Upper lobe of right lung (tissue), 1 donor: Measurements from ENCODE around the gene PICK1. TPM values are rescaled to one million over a fixed set of nuclear protein-coding genes. Genes with fewer than 3 reads are reported as not detected.
A peak's percentile ranks its signal among the peaks of the same experiment; 100 is the strongest.

Experiments used
- ATAC-seq: fragments of 200-7000 bp; cut with Tn5 transposase; one replicate; pipeline ENCODE4 v1.9.1; 2020; ENCODE audit warnings: mild to moderate bottlenecking, moderate library complexity
- DNase-seq: peaks from one replicate; pipeline ENCODE4 v3.0.0-alpha.2; 2020
- H3K27ac ChIP-seq: fragments of 200-600 bp; one replicate; pipeline ENCODE4 v1.8.0; 2022
- H3K27me3 ChIP-seq: fragments of 200-600 bp; one replicate; pipeline ENCODE4 v1.8.0; 2022; ENCODE audit warnings: mild to moderate bottlenecking
- H3K36me3 ChIP-seq: fragments of 200-600 bp; one replicate; pipeline ENCODE4 v1.8.0; 2022
- H3K4me1 ChIP-seq: fragments of 200-600 bp; one replicate; pipeline ENCODE4 v1.8.0; 2022
- H3K4me3 ChIP-seq: fragments of 200-600 bp; one replicate; pipeline ENCODE4 v1.8.0; 2022; ENCODE audit warnings: mild to moderate bottlenecking
- H3K9me3 ChIP-seq: fragments of 200-600 bp; one replicate; pipeline ENCODE4 v1.8.0; 2022
- intact Hi-C: fragments of 100-400 bp; cut with DNase I; formaldehyde crosslinking; loops from one replicate; pipeline ENCODE4 v1.11.0; 2022
- total RNA-seq: library from RNA; stranded (reverse); fragmentation: NEBNext Ultra II Directional; extraction: Animal tissue kit (Norgen Biotek cat#: 25700); gene quantifications from one replicate; pipeline ENCODE4 v1.2.1, GENCODE V29; 2021
- TF ChIP-seq, protein P1 (sequence below): fragments of 200-600 bp; IDR thresholded peaks from one replicate; pipeline ENCODE4 v1.8.0; 2022; ENCODE audit warnings: antibody characterized with exemption
- donor health status: DM: no; HTN: yes; CAD: no; lungs with severe emphysema.

The PICK1 gene
- total RNA-seq, 1 donor from 2014 or later: 31.8 TPM

DNA sequence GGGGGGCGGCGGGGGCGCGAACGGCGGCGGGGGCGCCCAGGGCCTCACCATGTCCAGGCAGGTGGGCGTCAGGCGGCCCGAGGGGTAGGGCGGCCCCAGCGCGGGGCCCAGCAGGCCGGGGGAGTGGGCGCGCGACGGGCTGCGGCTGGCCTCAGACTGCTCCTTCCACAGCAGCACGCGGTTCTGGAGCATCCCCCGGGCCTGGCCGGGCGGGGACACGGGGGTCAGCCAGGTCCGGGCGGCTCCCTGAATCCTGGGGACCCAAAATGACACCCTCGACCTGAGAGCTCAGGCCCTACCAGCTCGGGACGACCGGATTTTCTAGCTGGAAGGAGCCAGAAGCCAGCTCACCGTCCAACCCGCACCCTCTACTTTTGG, 32.3 kb downstream of the PICK1 start:
- ATAC-seq (no peak), DNase-seq (no peak)
- H3K36me3 ChIP-seq: no peaks in the 10 kb centered on the region
- no peaks in the 10 kb centered on the region for H3K9me3 ChIP-seq
- H3K27me3 ChIP-seq: peaks cover 8% of the 10 kb centered on the region
- no peaks in the 10 kb centered on the region for H3K4me1 ChIP-seq
- H3K4me3 ChIP-seq: no peak overlapping the region
- TF ChIP-seq, protein P1, sequence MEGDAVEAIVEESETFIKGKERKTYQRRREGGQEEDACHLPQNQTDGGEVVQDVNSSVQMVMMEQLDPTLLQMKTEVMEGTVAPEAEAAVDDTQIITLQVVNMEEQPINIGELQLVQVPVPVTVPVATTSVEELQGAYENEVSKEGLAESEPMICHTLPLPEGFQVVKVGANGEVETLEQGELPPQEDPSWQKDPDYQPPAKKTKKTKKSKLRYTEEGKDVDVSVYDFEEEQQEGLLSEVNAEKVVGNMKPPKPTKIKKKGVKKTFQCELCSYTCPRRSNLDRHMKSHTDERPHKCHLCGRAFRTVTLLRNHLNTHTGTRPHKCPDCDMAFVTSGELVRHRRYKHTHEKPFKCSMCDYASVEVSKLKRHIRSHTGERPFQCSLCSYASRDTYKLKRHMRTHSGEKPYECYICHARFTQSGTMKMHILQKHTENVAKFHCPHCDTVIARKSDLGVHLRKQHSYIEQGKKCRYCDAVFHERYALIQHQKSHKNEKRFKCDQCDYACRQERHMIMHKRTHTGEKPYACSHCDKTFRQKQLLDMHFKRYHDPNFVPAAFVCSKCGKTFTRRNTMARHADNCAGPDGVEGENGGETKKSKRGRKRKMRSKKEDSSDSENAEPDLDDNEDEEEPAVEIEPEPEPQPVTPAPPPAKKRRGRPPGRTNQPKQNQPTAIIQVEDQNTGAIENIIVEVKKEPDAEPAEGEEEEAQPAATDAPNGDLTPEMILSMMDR: no peak
- H3K27ac ChIP-seq: no peak overlapping the region
- intact Hi-C loops: no loop called here

DNA sequence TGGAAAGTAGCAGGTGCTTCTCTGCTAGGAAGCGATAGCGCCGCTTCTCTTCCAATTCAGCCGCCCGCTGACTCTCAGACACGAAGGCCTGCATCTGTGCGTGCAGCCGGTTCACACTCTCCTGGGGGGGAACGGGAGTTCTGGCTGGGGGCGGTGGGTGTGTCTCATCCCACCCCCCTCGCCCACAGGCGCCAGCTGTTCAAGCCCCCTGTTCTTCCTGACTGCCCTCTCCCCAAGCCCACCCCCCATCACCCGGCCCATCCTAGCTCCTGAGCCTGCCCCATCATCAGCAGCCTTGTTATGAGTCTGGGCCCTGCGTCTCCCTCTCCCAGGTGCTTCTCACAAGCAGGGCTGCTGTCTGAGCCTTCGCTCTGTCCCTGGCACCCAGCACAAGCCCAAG, 39.9 kb downstream of the PICK1 start:
- DNase-seq (no peak), ATAC-seq (no peak)
- TF ChIP-seq, protein P1: no peak
- intact Hi-C loops: no loop called here
- no peaks in the 10 kb centered on the region for H3K9me3 ChIP-seq
- H3K27me3 ChIP-seq: no peaks in the 10 kb centered on the region
- H3K27ac ChIP-seq: no peak overlapping the region
- no peaks in the 10 kb centered on the region for H3K36me3 ChIP-seq
- no peak overlapping the region for H3K4me3 ChIP-seq
- H3K4me1 ChIP-seq: peaks cover 5% of the 10 kb centered on the region

DNA sequence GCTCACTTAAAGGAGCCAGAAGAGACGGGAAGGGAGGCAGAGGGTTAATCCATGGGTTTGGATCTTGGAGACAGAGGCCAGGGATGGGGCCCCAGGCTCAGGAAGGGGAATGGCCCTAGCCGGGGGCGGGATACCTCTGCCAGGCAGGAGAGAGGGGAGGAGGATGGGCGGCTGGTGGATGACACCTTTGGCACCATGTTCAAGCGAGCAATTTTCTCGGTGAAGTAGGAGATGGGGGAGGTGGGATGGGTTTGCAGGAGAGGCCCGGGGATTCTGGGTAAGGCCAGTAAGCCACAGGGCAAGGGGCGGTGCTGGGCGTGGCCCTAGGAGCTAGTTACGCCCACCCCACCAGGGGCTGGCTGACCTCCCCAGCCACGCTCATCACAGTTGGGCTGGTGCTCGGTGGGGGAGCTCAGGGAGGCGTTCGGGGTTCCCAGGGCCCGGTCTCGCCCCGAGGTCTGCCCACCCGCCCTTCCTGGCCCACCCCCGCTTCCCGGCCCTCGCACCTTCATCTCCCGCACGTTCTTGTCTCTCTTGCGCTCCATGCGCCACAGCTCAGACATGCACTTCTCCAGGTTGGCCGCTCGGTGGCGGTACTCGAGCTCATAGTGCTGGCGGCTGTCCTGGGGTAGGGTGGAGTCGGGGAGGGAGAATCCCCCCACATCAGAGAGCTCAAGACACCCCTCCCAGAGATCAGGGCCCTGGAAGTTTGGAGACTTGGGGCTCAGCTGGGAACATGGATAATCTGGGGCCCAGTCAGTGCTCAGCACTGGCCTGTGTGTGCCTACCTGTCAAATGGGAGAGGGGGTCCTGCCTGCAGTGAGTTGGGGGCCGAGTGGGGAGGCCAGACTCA, 40.6 kb downstream of the PICK1 start:
- Histone ChIP-seq H3K27me3 (no peaks in the 10 kb centered on the region), H3K9me3 (no peaks in the 10 kb centered on the region), H3K36me3 (no peaks in the 10 kb centered on the region), H3K27ac (no peak overlapping the region), H3K4me3 (no peak overlapping the region), H3K4me1 (peaks cover 5% of the 10 kb centered on the region)
- intact Hi-C loops: no loop called here
- DNase-seq (no peak), ATAC-seq (peak; percentile 46)
- TF ChIP-seq, protein P1: peak; percentile 16

DNA sequence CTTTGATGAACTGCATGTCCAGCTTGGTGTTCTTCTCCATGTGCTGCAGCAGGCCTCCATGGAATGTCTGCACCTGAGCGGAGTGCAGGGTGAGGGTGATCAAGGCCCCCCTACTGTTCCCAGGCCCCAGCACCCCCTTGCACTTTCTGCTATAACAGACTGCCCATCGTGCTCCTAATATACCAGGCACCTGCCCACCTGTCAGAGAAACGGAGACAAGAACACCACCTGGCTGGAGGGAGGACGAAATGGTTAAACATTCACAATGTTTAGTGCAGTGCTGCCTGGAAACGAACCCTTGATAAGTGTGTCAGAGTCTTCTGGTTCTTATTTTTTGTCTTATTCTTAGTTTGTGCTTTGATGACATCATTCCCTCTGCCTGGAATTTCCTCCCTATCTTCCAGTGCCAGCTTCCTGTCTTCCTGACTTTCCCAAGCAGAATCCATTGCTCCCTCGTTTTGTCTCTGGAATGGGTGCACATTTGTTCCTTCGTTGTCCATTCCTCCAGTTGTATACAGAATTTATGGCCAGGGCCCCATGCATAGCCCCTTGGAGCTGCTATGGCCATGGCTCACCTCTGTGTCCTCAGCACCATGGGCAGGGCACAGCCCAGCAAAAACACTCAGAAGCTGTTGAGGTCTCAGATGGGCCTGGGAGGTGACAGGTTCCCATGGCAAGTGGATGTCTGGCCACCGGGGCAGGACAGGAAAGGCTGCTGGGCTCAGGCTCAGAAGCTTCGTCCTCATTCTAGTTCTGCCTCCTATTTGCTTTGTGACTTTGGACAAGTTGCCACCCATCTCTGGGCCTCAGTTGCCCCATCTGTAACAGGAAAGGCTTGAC, 41.4 kb downstream of the PICK1 start:
- H3K27me3 ChIP-seq: no peaks in the 10 kb centered on the region
- no peak overlapping the region for H3K27ac ChIP-seq
- no peaks in the 10 kb centered on the region for H3K36me3 ChIP-seq
- intact Hi-C loops: no loop called here
- H3K9me3 ChIP-seq: no peaks in the 10 kb centered on the region
- ATAC-seq (peak; percentile 13), DNase-seq (no peak)
- TF ChIP-seq, protein P1: no peak
- no peak overlapping the region for H3K4me3 ChIP-seq
- H3K4me1 ChIP-seq: peaks cover 5% of the 10 kb centered on the region

DNA sequence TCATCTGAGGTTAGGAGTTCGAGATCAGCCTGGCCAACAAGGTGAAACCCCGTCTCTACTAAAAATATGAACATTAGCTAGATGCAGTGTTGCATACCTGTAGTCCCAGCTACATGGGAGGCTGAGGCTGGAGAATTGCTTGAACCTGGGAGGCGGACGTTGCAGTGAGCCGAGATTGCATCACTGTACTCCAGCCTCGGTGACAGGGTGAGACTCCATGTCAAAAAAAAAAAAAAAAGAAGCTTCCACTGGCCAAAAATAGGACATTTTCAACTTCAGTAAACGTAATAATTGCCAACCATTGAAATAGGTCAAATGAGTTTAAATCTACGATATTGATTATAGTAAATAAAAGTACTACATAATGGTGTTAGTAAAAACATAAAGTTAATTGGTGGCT, 46.4 kb downstream of the PICK1 start:
- ATAC-seq: no peak
- no peak overlapping the region for H3K4me3 ChIP-seq
- no peak for DNase-seq
- no peak overlapping the region for H3K27ac ChIP-seq
- H3K4me1 ChIP-seq: peaks cover 2% of the 10 kb centered on the region
- intact Hi-C loops: no loop called here
- H3K9me3 ChIP-seq: no peaks in the 10 kb centered on the region
- H3K27me3 ChIP-seq: no peaks in the 10 kb centered on the region
- H3K36me3 ChIP-seq: no peaks in the 10 kb centered on the region
- TF ChIP-seq, protein P1: no peak
